ENCODE data around the gene ITGBL1.
"Not testable (repeated sequence)": the region's sequence is repeated elsewhere in the genome, so short reads cannot be mapped to it uniquely, and the experiment has no call there.

ITGBL1 gene

GRCh38 chr13:101514695-101515275, 62.3 kb downstream of the ITGBL1 start:
- peak; percentile 62 for FAIRE-seq

GRCh38 chr13:101515504-101515903, 63.0 kb downstream of the ITGBL1 start:
- no peak for FAIRE-seq

GRCh38 chr13:101516262-101516661, 63.8 kb downstream of the ITGBL1 start:
- FAIRE-seq = no peak

- no peak for FAIRE-seq
These were observed 68.2 kb downstream of the ITGBL1 start for GRCh38 chr13:101520672-101521071.

- FAIRE-seq = no peak
These were observed 68.9 kb downstream of the ITGBL1 start for GRCh38 chr13:101521371-101521770.

GRCh38 chr13:101522607-101523006, 70.1 kb downstream of the ITGBL1 start:
- no peak for FAIRE-seq

GRCh38 chr13:101523154-101524131, 71.0 kb downstream of the ITGBL1 start:
- no peak for FAIRE-seq

GRCh38 chr13:101527130-101527529, 74.7 kb downstream of the ITGBL1 start:
- FAIRE-seq = no peak

GRCh38 chr13:101529422-101529821, 76.9 kb downstream of the ITGBL1 start:
- FAIRE-seq = no peak

- FAIRE-seq = no peak
These were observed 77.8 kb downstream of the ITGBL1 start for GRCh38 chr13:101530293-101530692.

GRCh38 chr13:101535192-101535746, 82.8 kb downstream of the ITGBL1 start:
- no peak for FAIRE-seq

- no peak for FAIRE-seq
These were observed 83.6 kb downstream of the ITGBL1 start for GRCh38 chr13:101536079-101536478.

GRCh38 chr13:101544544-101544943, 92.1 kb downstream of the ITGBL1 start:
- FAIRE-seq = not testable (repeated sequence)

- FAIRE-seq = no peak
These were observed 92.5 kb downstream of the ITGBL1 start for GRCh38 chr13:101544979-101545378.

GRCh38 chr13:101545521-101545920, 93.0 kb downstream of the ITGBL1 start:
- no peak for FAIRE-seq

- no peak for FAIRE-seq
These were observed 99.8 kb downstream of the ITGBL1 start for GRCh38 chr13:101552286-101552685.

GRCh38 chr13:101552786-101553185, 100.3 kb downstream of the ITGBL1 start:
- no peak for FAIRE-seq

- FAIRE-seq = no peak
These were observed 102.1 kb downstream of the ITGBL1 start for GRCh38 chr13:101554420-101555125.

- no peak for FAIRE-seq
These were observed 103.1 kb downstream of the ITGBL1 start for GRCh38 chr13:101555610-101556009.

- FAIRE-seq = no peak
These were observed 104.2 kb downstream of the ITGBL1 start for GRCh38 chr13:101556676-101557123.

- no peak for FAIRE-seq
These were observed 112.8 kb downstream of the ITGBL1 start for GRCh38 chr13:101565317-101565716.

GRCh38 chr13:101567841-101568240, 115.4 kb downstream of the ITGBL1 start:
- FAIRE-seq = no peak

GRCh38 chr13:101569807-101570206, 117.3 kb downstream of the ITGBL1 start:
- no peak for FAIRE-seq
